NCI-H128 (cell line): ENCODE results near the gene KLHL40.

Experiments used
- DNase-seq: peaks from one replicate; lab custom pipeline; 2025; ENCODE audit not compliant: unreplicated experiment; lab: John Stamatoyannopoulos, UW

KLHL40 gene

DNA sequence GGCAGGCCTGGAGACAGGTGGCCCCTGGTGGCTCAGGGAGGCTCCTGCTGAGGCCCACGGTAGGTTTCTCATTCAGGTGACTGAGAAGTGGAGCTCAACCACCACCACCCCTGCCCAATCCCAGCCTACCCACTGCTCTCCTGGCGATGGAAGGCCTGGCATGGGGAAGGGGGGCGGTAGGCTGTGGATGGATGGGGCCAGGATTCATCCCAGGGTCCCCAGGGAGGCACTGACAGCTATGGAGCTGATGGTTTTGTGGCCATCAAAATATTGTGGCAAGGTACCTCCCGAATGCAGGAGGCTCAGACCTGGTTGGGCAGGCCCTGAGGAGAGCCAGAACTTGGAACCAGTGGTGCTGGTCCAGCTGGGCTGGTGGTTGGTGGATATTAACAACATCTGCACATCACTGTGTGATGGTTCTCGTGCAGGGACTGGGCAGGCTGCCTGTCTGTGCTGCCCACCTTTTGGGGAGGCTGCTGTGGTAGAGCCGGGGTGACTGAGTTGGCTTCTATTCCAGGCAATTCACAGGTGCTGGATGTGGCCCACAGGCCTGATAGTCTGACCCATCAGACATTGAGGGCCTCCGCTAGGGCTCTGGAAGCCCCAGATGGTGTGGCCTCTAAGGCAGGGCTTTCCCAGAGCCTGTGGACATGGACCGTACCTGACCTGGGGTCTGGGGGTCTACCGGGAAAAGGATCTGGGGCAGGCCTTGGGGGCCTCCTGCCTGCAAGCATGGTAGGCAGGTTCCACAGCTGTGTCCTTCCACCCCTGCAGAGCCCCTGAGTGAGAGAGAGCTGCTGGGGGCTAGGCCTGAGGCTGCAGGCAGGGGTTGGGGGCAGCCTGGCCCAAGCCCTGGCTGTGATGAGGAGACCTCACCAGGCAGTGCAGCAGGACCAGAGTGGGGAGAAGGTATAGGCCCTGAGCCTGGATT, 28.4 kb upstream of the KLHL40 start:
- no peak for DNase-seq

DNA sequence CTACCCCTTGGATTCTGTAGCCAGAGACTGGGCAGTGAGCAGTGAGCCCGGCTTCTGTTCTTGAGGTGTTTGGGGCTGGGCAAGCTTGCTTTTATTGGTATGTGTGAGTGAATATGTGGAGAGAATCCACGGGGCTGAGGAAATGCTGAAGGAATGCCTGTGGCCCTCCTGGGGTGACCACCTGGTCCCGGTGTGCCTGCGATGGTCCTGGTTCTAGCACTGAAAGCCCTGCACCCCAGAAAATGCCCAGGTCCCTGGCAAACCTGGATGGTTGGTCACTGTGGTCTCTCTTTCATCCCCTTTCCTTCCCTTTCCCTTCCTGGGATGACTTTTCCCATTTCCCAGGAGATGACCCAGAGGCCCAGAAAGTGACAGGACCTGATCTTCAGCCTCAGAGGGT, 27.7 kb upstream of the KLHL40 start:
- no peak for DNase-seq

DNA sequence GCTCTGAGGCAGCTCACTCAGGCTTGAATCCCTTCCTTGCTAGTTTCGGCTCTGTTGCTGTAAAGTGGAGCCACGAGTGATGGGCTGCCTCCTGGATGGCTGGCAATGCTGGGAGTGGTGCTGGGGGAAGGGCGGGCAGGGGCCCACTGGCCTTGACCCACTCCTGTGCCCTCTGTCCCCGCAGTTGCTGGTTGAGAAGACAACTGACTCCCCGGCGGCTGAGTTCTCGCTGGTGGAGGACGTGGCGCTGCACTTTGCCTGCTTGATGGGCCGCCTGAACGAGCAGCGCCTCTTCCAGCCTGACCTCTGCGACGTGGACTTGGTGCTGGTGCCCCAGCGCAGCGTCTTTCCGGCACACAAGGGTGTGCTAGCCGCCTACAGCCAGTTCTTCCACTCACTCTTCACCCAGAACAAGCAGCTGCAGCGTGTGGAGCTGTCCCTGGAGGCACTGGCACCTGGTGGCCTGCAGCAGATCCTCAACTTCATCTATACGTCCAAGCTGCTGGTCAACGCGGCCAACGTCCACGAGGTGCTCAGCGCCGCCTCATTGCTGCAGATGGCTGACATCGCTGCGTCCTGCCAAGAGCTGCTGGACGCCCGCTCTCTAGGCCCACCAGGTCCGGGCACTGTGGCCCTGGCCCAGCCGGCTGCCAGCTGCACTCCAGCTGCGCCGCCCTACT, 27.1 kb upstream of the KLHL40 start:
- no peak for DNase-seq

DNA sequence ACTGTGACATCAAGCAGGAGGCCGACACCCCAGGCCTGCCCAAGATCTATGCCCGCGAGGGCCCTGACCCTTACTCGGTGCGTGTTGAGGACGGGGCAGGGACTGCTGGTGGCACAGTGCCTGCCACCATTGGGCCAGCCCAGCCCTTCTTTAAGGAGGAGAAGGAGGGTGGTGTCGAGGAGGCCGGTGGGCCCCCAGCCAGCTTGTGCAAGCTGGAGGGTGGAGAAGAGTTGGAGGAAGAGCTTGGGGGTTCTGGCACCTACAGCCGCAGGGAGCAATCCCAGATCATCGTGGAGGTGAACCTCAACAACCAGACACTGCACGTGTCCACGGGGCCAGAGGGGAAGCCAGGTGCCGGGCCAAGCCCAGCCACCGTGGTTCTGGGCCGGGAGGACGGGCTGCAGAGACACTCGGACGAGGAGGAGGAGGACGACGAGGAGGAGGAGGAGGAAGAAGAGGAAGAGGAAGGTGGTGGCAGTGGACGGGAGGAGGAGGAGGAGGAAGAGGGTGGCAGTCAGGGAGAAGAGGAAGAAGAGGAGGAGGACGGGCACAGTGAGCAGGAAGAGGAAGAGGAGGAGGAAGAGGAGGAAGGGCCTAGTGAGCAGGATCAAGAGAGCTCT, 26.5 kb upstream of the KLHL40 start:
- no peak for DNase-seq

DNA sequence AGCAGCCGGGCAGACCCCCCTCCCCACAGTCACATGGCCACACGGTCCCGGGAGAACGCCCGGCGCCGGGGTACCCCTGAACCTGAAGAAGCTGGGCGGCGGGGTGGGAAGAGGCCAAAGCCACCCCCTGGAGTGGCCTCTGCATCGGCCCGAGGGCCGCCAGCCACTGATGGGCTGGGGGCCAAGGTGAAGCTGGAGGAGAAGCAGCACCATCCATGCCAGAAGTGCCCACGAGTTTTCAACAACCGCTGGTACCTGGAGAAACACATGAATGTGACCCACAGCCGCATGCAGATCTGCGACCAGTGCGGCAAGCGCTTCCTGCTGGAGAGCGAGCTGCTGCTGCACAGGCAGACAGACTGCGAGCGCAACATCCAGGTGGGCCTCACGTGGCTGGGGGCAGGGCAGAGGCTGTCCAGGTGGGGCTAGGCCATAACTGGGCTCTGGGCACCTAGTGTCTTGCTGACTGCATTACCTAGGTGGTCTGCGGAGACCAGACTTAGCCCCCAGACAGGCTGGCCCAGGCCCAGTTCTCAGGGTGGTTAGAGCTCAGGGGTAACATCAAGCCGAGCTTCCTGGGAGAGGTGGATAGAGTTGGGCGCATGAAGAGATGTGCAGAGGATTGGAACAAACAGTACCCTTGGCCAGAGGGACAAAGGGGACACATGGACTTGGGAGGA, 25.7 kb upstream of the KLHL40 start:
- no peak for DNase-seq

DNA sequence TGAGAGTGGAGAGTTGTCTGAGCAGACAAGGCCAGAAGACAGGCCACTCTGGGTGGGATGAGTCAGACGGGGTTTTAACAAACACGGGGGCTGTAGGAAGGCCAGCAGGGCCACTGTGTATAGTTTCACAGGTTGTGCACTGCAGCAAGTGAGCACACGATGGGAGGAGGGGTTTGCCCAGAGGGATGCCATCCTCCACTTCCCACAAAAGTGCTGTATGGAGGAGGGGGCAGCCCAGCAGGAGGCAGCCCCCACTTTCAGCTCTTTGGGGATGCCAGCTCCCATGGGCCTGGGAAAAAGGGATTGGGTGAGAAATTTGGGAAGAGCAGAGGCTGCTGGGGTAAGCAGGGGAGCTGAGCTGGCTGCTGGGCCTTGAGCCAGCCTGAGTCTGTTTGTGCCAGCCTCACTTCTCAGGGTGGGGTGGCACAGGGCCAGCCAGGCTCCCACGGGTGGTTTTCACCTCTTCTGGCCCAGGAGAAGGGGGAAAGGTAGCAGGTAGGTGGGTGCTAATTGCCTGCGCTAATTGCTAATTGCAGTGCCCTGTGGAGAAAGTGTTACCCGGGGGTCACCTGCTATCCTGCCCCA, 25.1 kb upstream of the KLHL40 start:
- no peak for DNase-seq

DNA sequence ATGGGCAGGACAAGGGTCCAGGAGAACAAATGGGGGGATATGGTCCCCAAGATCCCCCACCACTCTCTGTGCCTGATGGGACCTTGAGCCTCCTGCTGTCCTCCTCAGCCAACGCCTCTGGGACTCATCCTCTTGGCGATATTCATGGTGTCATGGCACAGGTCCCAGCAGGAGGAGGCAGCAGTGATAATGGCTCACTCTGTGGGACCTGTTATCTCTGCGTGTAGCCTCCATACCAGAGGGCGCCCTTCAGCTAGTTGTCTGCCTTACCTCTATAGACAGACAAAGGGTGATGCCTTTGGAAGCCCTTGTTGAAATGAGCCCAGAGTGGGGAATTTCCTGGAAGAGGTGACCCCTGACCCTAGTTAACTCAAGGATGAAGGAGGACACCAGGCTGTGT, 24.4 kb upstream of the KLHL40 start:
- no peak for DNase-seq

DNA sequence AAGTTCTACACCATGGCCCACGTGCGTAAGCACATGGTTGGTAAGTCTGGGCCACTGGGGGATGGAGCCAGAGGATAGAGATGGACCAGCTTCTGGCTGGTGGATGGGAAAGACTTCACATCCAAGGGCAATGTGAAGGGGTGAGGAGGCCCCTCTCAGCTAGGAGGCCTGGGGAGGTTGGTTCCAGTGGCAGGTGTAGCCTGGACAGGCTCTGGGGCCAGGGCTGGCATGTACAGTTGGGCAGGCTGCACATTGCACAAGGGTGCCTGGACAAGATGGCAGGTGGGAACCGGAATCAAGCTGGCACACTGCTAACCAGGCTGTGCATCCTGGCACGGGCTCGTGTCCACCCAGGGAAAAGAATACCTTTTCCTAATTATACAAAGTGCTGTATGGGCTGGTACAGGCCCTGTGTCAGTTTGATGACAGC, 23.7 kb upstream of the KLHL40 start:
- DNase-seq, result no peak

DNA sequence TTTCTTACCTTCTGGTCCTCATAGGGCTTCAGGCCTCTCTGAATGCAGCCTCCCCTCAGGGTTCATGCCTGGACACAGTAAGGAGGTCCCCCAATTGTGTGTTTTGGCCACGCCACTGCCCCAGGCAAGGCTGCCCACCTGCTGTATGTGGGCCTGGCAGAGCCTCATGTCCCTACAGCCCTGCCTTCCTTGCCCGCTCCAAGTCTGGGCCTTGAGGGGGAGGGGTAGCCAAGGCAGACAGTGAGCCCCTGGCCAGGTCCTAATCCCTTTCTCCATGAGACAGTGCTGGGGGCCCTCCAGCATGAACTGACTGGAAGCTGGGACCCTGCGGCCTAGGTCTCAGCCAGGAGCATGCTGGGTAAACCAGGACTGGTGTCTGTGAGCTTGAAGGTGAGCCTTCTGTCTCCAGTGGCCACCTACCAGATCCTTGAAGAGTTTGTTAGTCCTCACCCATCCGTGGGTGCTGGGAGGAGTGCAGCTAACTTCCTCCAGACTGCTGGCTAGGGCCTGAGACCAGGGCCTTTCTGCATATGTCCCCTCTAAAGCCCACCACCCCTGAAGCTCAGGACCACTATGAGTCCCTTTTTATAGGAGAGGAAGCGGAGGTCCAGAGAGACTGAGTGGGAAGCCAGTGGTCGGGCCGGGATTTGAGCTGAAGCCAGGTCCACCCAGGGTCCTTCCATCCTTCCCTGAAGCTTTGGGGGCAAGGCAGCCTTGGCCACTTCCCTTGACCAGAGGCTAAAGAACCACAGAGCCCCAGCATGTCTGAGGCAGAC, 23.1 kb upstream of the KLHL40 start:
- no peak for DNase-seq

DNA sequence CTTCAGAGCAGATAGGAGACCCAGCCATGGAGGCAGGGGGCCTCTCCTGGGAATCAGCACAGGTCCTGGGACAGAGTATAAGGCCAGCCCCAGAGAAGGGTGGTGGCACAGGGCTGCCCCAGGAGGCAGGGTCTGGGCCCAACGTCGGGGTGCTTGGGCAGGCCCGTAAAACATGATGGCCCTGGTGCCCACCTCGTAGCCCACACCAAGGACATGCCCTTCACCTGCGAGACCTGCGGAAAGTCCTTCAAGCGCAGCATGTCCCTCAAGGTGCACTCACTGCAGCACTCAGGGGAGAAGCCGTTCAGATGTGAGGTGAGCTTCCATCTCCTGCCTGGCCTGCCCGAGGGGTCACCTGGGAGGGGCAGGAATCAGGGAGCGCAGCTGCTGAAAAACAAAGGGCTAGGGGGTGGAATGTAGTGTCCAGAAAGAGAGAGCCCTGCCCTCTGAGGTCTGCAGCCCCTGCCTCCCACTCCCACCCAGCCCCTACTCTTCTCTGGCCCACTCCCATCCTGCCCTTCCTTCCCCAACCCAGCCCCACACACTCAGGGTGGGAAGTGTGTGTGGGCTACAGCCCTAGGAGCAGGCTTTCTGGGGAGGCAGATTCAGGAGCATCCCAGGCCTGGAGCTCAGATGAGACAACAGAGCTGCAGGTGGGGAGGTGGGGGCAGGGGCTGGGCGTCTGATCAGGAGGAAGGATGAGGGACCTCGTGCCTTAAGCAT, 22.4 kb upstream of the KLHL40 start:
- no peak for DNase-seq

DNA sequence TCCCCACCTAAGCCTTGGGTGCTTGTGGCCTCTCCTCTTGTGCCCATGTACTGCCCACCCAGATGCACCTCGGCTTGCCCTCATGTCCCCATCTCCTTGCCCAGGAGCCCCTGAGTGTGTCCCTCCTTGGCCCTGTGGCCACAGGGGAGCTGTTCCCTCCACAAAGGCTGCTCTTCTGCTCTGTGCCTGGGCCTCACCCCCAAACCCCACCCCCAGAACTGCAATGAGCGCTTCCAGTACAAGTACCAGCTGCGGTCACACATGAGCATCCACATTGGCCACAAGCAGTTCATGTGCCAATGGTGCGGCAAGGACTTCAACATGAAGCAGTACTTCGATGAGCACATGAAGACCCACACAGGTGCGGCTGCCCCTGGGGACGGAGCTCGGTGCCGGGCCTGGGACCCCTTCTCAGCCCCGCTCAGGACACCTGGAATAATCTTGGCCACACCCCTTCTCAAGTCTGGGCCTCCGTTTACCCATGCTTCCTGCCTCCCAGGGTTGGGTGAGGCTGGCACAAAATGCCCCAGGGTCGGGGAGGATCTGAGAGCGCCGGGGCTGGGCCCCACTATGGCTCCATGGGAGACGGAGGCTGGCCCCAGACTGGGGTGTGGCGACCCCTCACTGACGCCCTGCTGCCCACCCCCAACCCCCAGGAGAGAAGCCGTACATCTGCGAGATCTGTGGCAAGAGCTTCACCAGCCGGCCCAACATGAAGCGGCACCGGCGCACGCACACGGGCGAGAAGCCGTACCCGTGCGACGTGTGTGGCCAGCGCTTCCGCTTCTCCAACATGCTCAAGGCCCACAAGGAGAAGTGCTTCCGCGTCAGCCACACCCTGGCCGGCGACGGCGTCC, 21.5 kb upstream of the KLHL40 start:
- no peak for DNase-seq

DNA sequence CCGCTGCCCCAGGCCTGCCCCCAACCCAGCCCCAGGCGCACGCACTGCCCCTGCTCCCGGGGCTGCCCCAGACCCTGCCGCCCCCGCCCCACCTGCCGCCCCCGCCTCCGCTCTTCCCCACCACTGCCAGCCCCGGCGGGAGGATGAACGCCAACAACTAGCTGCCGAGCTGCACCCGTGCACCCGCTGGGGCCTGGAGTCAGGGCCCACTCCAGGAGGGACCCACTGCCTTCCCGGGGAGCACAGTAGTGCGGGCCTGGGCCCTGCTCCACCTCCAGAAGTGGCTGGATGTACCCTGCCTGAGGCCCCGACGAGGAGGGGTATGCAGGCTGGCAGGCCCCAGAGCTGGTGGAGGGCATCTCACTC, 20.9 kb upstream of the KLHL40 start:
- DNase-seq, result no peak

DNA sequence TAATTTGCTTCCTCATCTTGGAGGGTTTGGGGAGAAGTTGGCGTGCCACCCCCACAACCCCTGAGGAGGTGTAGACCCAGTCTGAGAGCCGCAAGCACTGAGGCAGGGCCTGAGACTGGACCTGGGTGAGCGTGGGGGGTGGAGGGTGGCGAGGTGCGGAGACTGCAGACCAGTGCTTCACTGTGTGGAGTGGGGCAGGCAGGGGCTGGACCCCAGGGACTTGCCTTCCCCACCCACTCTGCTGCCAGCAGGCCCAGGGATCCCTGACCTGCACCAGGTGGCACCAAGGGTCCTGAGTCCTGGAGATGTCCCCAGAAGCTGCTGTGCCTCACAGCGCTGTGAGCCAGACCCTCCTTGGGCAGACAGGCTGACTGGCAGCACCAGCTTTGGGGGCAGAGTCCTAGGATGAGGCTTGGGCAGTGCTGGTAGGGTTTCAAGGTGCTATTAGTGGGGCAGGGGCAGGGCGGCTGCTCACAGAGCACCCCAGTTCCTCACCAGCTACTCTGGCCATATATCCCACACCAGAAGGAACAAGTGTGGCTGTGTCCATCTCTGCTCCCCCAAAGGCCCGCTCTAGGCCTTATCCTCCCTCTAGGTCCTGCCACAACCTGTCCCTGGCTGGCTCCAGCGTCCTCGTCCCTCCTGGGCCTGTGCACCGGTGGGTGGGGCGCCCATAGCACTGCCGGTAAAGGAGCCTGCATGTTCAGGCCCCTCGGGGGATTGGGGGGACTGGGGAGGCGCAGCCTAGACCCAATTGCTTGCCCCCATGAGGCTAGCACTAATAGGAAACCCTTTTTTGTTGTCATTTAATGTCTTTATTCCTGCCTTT, 20.1 kb upstream of the KLHL40 start:
- no peak for DNase-seq

DNA sequence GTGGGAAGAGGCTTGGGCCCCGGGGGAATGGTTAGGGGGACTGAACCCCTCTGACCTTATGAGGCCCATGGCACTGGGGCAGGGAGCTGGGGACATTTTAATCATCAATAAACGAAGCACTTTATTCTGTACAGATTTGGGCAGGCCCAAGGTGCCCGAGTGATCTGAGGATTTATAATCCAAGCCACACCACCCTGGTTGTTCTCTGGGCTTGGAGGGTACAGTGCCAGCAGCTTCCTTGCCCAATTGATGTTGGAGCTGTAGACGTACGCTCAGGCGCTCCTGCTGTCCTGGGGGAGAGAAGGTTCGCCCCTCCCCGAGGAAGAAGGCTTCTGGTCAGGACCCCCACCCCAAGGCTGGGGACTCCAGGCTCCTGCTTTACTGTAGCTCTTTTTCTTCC, 19.3 kb upstream of the KLHL40 start:
- no peak for DNase-seq

DNA sequence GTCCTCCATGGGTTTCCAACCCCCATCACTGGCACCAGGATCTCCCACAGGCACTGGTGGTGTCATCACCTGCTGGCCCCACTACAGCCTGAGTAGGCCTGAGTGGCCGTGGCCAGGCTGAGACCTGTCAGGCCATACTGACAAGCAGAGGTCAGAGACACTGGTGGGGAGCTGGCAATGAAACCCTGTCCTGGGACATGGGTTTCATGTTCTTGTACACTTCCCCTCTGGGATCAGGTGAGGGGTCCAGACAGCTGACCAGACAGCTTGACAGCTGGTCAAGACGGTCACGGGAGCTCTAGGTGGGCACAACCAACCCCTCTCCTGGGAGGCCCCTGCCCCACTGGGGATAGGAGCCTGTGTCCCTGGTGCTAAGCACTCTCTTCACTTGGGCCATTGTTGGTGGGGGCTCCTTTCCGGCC, 18.7 kb upstream of the KLHL40 start:
- DNase-seq, result no peak

DNA sequence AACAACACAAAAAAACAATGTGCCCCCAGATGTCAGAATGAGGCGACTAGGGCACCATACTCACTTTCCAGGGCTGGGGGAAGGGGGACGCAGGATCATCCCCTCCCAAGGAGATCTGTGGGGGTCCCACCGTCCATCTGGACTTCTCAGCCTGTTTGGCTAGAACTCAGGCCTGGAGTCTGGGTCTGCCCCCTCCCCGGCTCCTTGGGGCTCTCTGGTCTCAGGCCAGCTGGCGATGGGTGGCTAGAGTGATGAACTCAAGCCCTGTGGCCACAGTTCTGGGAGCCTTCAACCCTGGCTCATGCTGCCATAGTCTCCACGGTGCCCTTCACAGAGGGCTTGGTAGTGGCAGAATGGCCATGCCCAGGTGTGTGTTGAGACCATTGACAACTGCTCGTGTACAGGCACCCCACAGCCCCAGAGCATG, 18.2 kb upstream of the KLHL40 start:
- no peak for DNase-seq

DNA sequence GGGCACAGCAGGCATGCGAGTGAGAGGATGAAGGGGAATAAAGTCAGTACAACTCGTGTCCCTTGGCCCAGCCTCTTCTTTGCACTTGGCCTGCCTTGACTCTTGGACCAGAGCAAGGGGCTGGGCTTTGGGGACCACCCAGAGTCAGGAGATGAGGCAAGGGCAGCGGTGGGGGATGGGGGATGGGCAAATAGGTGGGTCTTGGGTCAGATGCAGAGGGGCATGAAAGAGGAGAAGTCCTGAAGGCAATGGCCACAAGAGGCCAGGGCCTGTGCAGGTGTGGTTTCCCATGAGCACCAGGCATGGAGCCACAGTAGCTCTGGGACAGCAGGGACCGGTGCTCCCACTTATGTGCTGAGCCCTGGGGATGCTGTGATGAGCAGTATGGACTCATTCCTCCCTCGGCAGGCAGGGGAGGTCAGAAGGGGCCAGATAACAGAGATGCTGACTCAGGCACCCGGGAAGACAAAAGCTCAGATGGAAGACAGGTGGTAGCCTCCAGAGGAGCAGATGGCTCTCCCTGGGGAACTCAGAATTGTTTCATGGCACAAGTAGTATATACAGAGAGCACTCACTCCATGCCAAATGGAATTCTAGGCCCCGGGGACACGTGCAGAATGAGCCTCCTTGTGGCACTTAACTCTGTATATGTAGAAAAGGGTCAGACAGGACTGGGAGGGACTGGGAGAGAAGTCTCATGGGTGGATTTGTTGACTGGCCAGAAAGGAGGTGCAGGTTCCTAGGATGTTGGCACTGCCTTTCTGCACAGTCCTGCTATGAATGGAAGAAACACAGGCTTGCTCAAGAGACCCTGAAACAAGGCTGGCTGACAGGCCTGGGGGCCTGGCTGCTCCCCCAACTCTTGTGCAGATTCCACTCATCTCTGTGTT, 17.6 kb upstream of the KLHL40 start:
- DNase-seq, result no peak
